Liver (tissue), 3 donors: ENCODE data around the gene RCSD1.

Source experiments
- CTCF ChIP-seq: fragments of 150-350 bp; IDR thresholded peaks from 2 replicates; pipeline ENCODE4 v1.5.1; 2017; ENCODE audit warnings: improper control_type of control experiment, low read depth, low read length; ENCODE audit not compliant: missing input control
- JUND ChIP-seq, 2 donors: IDR thresholded peaks; 2 replicates each; pipeline ENCODE4 v1.6.1; 2016; ENCODE audit warnings: antibody characterized with exemption in 2 of 2
- RAD21 ChIP-seq, 2 donors: IDR thresholded peaks; 2 replicates each; pipeline ENCODE4 v1.6.1; 2016; ENCODE audit warnings: antibody characterized with exemption in 2 of 2, mild to moderate bottlenecking in 2 of 2
- SP1 ChIP-seq: IDR thresholded peaks from 2 replicates; pipeline ENCODE4 v1.6.1; 2018; ENCODE audit warnings: antibody characterized with exemption, mild to moderate bottlenecking
- TF ChIP-seq, protein P1 (sequence below): IDR thresholded peaks from 2 replicates; pipeline ENCODE4 v1.6.1; 2016; ENCODE audit warnings: antibody characterized with exemption
- TF ChIP-seq, protein P2 (sequence below): IDR thresholded peaks from 2 replicates; pipeline ENCODE4 v1.6.1; 2016; ENCODE audit warnings: antibody characterized with exemption, mild to moderate bottlenecking
- donor health status: healthy.
- donor health status: healthy.

DNA sequence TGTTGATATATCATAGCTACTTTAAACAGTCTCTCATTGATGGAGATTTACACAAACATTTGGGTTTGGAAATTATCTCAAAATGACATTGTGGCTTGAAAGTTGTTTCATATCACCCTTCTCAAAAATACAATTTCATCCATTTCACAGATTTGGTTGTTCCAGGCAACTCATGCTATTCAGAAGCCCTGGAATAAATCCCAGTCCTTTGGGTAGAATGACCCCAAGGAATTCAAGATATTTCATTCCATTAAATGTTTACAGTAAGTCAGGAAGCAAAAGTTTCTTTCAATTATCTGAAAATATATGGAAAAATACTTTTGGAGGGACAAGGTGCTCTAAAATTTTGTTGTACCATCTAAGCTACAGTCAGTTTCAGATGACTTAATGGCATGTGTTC lies 118.9 kb downstream of the RCSD1 start:
- TF ChIP-seq SP1 (no peak), CTCF (no peak), JUND (IDR thresholded peaks at IDR 0.05) (no peak), RAD21 (IDR thresholded peaks at IDR 0.05) (no peak)
- TF ChIP-seq, protein P1, sequence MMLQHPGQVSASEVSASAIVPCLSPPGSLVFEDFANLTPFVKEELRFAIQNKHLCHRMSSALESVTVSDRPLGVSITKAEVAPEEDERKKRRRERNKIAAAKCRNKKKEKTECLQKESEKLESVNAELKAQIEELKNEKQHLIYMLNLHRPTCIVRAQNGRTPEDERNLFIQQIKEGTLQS: no peak
- TF ChIP-seq, protein P2, sequence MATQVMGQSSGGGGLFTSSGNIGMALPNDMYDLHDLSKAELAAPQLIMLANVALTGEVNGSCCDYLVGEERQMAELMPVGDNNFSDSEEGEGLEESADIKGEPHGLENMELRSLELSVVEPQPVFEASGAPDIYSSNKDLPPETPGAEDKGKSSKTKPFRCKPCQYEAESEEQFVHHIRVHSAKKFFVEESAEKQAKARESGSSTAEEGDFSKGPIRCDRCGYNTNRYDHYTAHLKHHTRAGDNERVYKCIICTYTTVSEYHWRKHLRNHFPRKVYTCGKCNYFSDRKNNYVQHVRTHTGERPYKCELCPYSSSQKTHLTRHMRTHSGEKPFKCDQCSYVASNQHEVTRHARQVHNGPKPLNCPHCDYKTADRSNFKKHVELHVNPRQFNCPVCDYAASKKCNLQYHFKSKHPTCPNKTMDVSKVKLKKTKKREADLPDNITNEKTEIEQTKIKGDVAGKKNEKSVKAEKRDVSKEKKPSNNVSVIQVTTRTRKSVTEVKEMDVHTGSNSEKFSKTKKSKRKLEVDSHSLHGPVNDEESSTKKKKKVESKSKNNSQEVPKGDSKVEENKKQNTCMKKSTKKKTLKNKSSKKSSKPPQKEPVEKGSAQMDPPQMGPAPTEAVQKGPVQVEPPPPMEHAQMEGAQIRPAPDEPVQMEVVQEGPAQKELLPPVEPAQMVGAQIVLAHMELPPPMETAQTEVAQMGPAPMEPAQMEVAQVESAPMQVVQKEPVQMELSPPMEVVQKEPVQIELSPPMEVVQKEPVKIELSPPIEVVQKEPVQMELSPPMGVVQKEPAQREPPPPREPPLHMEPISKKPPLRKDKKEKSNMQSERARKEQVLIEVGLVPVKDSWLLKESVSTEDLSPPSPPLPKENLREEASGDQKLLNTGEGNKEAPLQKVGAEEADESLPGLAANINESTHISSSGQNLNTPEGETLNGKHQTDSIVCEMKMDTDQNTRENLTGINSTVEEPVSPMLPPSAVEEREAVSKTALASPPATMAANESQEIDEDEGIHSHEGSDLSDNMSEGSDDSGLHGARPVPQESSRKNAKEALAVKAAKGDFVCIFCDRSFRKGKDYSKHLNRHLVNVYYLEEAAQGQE: no peak
